ENCODE measurements around the gene COL4A6.

DNA sequence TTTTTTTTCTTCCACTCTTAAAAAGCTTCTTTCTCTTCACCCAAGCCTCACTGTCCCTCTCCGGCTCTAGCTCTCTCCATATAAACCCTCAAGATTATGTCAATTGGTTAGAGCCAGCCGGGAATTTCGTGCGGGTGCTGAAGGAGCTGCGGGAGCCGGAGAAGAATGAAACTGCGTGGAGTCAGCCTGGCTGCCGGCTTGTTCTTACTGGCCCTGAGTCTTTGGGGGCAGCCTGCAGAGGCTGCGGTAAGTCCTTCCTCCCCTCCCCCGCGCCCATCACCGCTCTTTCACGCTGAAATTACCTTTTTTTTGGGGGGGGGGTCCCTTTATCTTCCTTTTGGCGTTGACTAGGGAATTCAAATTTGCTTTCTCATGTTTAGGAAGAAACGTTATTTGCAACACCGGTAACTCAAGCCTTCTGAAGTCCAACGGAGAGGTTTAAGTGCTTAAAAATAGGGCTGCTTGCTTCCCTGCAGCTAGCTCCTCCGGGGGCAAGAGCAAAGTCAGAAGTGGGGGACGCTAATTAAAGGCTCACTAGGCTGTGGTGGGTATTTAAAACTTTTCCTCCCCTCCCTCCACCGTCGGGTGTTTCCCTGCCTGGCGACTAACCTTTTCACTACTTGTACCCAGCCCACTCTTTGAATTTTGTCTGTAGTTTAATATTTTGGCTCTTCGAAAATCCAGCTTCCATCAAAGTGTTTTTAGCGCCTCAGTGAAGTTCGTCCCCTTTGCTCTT lies 1.9 kb upstream of the COL4A6 start:
- TF ChIP-seq, protein P1, sequence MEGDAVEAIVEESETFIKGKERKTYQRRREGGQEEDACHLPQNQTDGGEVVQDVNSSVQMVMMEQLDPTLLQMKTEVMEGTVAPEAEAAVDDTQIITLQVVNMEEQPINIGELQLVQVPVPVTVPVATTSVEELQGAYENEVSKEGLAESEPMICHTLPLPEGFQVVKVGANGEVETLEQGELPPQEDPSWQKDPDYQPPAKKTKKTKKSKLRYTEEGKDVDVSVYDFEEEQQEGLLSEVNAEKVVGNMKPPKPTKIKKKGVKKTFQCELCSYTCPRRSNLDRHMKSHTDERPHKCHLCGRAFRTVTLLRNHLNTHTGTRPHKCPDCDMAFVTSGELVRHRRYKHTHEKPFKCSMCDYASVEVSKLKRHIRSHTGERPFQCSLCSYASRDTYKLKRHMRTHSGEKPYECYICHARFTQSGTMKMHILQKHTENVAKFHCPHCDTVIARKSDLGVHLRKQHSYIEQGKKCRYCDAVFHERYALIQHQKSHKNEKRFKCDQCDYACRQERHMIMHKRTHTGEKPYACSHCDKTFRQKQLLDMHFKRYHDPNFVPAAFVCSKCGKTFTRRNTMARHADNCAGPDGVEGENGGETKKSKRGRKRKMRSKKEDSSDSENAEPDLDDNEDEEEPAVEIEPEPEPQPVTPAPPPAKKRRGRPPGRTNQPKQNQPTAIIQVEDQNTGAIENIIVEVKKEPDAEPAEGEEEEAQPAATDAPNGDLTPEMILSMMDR (IDR thresholded peaks at IDR 0.05; ENCODE audit: low read depth, low read length, poor library complexity, severe bottlenecking): no peak
- TF ChIP-seq EZH2phosphoT487 (IDR thresholded peaks at IDR 0.05; ENCODE audit: borderline replicate concordance, low read length): no peak

Measured in DOHH2 (cell line).